H1 (cell line): Measurements from ENCODE around the gene RHBDD2. TPM values are rescaled to one million over a fixed set of nuclear protein-coding genes. Genes with fewer than 3 reads are reported as not detected.
"Not testable (repeated sequence)": the region's sequence is repeated elsewhere in the genome, so short reads cannot be mapped to it uniquely, and the experiment has no call there.

Experiments used
- CTCF ChIA-PET: fragments of 300-600 bp; sonication (Branson Sonifier 250); formaldehyde crosslinking; loops from one replicate; lab custom pipeline; 2021; ENCODE audit not compliant: partially characterized antibody; lab: Charles Lee
- POLR2A ChIA-PET: fragments of 300-600 bp; sonication (Branson Sonifier 250); formaldehyde crosslinking; loops from one replicate; lab custom pipeline; 2021; ENCODE audit warnings: inconsistent platforms; ENCODE audit not compliant: partially characterized antibody; lab: Charles Lee
- DNase-seq, 2 experiments: peaks; one replicate each; pipeline versions ENCODE4 v3.0.0 to v3.0.0-alpha.2; 2010 to 2022; ENCODE audit warnings: low spot score in 2 of 2, low read depth in 1 of 2, mixed read lengths in 1 of 2
- FAIRE-seq: peaks from 2 replicates; lab custom pipeline; 2011; peaks lifted over from hg19 to GRCh38; lab: Jason Lieb, UNC
- H2AFZ ChIP-seq: 2 replicates; pipeline ENCODE4 v1.8.1; 2012; ENCODE audit warnings: low read length, inconsistent platforms
- H2AK5ac ChIP-seq: 2 replicates; pipeline ENCODE4 v1.6.1; 2013; ENCODE audit warnings: low read depth, low read length
- H2BK120ac ChIP-seq: replicated peaks from 2 replicates; pipeline ENCODE3; 2013; ENCODE audit warnings: low read depth, low read length, inconsistent platforms
- H2BK12ac ChIP-seq: 2 replicates; pipeline ENCODE4 v1.6.1; 2013; ENCODE audit warnings: low read depth, low read length
- H2BK15ac ChIP-seq: 2 replicates; pipeline ENCODE4 v1.6.1; 2013; ENCODE audit warnings: low read length
- H2BK20ac ChIP-seq: 2 replicates; pipeline ENCODE4 v1.6.1; 2013; ENCODE audit warnings: low read length
- H2BK5ac ChIP-seq: 2 replicates; pipeline ENCODE4 v1.6.1; 2013; ENCODE audit warnings: low read depth, low read length
- H3K14ac ChIP-seq: 2 replicates; pipeline ENCODE4 v1.6.1; 2013; ENCODE audit warnings: inconsistent platforms; ENCODE audit not compliant: insufficient read length
- H3K18ac ChIP-seq: 2 replicates; pipeline ENCODE4 v1.6.1; 2013; ENCODE audit warnings: low read length; ENCODE audit errors: extremely low read depth
- H3K23ac ChIP-seq: 2 replicates; pipeline ENCODE4 v1.6.1; 2013; ENCODE audit warnings: inconsistent platforms; ENCODE audit not compliant: insufficient read length
- H3K23me2 ChIP-seq: 2 replicates; pipeline ENCODE4 v1.6.1; 2013; ENCODE audit warnings: low read depth, low read length
- H3K27ac ChIP-seq: 2 replicates; pipeline ENCODE4 v1.6.1; 2011; ENCODE audit warnings: low read depth, low read length, inconsistent platforms
- H3K27me3 ChIP-seq, 4 experiments: replicated peaks in 1 of 4; 1 replicate in 1 of 4; 2 replicates in 3 of 4; pipeline versions ENCODE4 v1.6.1 to v1.8.1; 2011 to 2013; ENCODE audit warnings: low read length in 3 of 4, mild to moderate bottlenecking in 3 of 4, inconsistent platforms in 2 of 4, mixed read lengths in 2 of 4, moderate library complexity in 1 of 4; ENCODE audit not compliant: control insufficient read depth in 3 of 4, insufficient read depth in 3 of 4; ENCODE audit errors: extremely low read depth in 1 of 4
- H3K36me3 ChIP-seq, 4 experiments: 2 replicates each; pipeline versions ENCODE4 v1.6.1 to v1.8.1; 2011 to 2013; ENCODE audit warnings: mild to moderate bottlenecking in 4 of 4, low read length in 3 of 4, moderate library complexity in 2 of 4, control low read depth in 1 of 4, inconsistent platforms in 1 of 4; ENCODE audit not compliant: insufficient read depth in 4 of 4, control insufficient read depth in 2 of 4
- H3K4ac ChIP-seq: replicated peaks from 2 replicates; pipeline ENCODE3; 2013; ENCODE audit warnings: low read length, low read depth, mixed read lengths, inconsistent platforms; ENCODE audit not compliant: insufficient read length
- H3K4me1 ChIP-seq, 4 experiments: replicated peaks in 1 of 4; 1 replicate in 1 of 4; 2 replicates in 3 of 4; pipeline versions ENCODE4 v1.6.1 to v1.8.1; 2011 to 2013; ENCODE audit warnings: low read length in 3 of 4, inconsistent platforms in 2 of 4, mixed read lengths in 1 of 4; ENCODE audit not compliant: insufficient read depth in 4 of 4, control insufficient read depth in 3 of 4
- H3K4me2 ChIP-seq, 2 experiments: 2 replicates each; pipeline versions ENCODE4 v1.6.1 to v1.8.1; 2011 to 2013; ENCODE audit warnings: low read depth in 2 of 2, low read length in 2 of 2, control low read depth in 1 of 2, inconsistent platforms in 1 of 2, mild to moderate bottlenecking in 1 of 2; ENCODE audit not compliant: insufficient read depth in 1 of 2
- H3K4me3 ChIP-seq, 4 experiments: fragments of 200-600, 300-600 bp in 1 of 4; sonication (generic), shearing (Covaris generic), sonication (Bioruptor Twin) in 1 of 4; 2 replicates each; pipeline versions ENCODE4 v1.5.1 to v1.8.1; 2011 to 2016; ENCODE audit warnings: low read length in 4 of 4, low read depth in 3 of 4, control low read depth in 2 of 4, inconsistent platforms in 2 of 4, mild to moderate bottlenecking in 2 of 4, mixed read lengths in 1 of 4, moderate library complexity in 1 of 4; ENCODE audit not compliant: insufficient read depth in 2 of 4; ENCODE audit errors: extremely low read depth in 1 of 4
- H3K56ac ChIP-seq: replicated peaks from 2 replicates; pipeline ENCODE3; 2013; ENCODE audit warnings: low read depth, mild to moderate bottlenecking, mixed read lengths, low read length, inconsistent platforms; ENCODE audit not compliant: insufficient read length
- H3K79me1 ChIP-seq: 2 replicates; pipeline ENCODE4 v1.6.1; 2013; ENCODE audit warnings: low read depth, low read length, control low read depth
- H3K79me2 ChIP-seq, 2 experiments: 2 replicates each; pipeline versions ENCODE4 v1.6.1 to v1.8.1; 2012 to 2013; ENCODE audit warnings: low read length in 2 of 2, mild to moderate bottlenecking in 2 of 2, inconsistent platforms in 1 of 2; ENCODE audit not compliant: insufficient read depth in 2 of 2, control insufficient read depth in 1 of 2
- H3K9ac ChIP-seq, 4 experiments: replicated peaks in 1 of 4; 1 replicate in 1 of 4; 2 replicates in 3 of 4; pipeline versions ENCODE4 v1.6.1 to v1.8.1; 2011 to 2013; ENCODE audit warnings: low read depth in 3 of 4, low read length in 3 of 4, control low read depth in 2 of 4, mild to moderate bottlenecking in 2 of 4, moderate library complexity in 2 of 4, inconsistent platforms in 1 of 4; ENCODE audit errors: extremely low read depth in 1 of 4
- H3K9me3 ChIP-seq, 2 experiments: 2 replicates each; pipeline versions ENCODE4 v1.6.1 to v1.8.1; 2012 to 2013; ENCODE audit warnings: mild to moderate bottlenecking in 2 of 2, moderate library complexity in 2 of 2, control low read depth in 1 of 2, inconsistent platforms in 1 of 2, low read depth in 1 of 2, low read length in 1 of 2, mixed read lengths in 1 of 2; ENCODE audit not compliant: insufficient read depth in 2 of 2
- H4K20me1 ChIP-seq, 2 experiments: replicated peaks in 1 of 2; 2 replicates each; pipeline versions ENCODE3 to v1.8.1; 2011 to 2013; ENCODE audit warnings: inconsistent platforms in 2 of 2, low read length in 2 of 2, mild to moderate bottlenecking in 1 of 2; ENCODE audit not compliant: insufficient read depth in 2 of 2, control insufficient read depth in 1 of 2
- H4K5ac ChIP-seq: 2 replicates; pipeline ENCODE4 v1.6.1; 2013; ENCODE audit warnings: low read length, low read depth, mixed read lengths, inconsistent platforms; ENCODE audit not compliant: insufficient read length
- H4K8ac ChIP-seq: 2 replicates; pipeline ENCODE4 v1.8.0; 2013; ENCODE audit warnings: mild to moderate bottlenecking, moderate library complexity, low read length, inconsistent platforms; ENCODE audit not compliant: insufficient read depth; ENCODE audit errors: extremely low read depth
- H4K91ac ChIP-seq: replicated peaks from 2 replicates; pipeline ENCODE3; 2013; ENCODE audit warnings: low read length, mixed read lengths, inconsistent platforms; ENCODE audit not compliant: insufficient read length
- WGBS, 2 experiments: shearing (Covaris generic) in 1 of 2; methylation state at CpG; one replicate each; pipeline versions ENCODE4 v1.1.6 to v1.1.7; 2013 to 2015; ENCODE audit warnings: low lambda C conversion rate in 2 of 2, mixed read lengths in 2 of 2, inconsistent platforms in 1 of 2, low coverage in 1 of 2, missing lambda C conversion rate in 1 of 2; ENCODE audit not compliant: insufficient replicate concordance in 2 of 2, insufficient coverage in 1 of 2, insufficient read length in 1 of 2; ENCODE audit errors: extremely low coverage in 1 of 2, missing lambda C conversion rate in 1 of 2; 5-methylcytosine and 5-hydroxymethylcytosine counted together
- polyA plus RNA-seq, 7 experiments: library from polyadenylated mRNA; depleted of rRNA in 3 of 7; stranded (reverse) in 5 of 7; unstranded in 2 of 7; fragments of >200 nt in 5 of 7; fragments of 200-250 nt in 2 of 7; gene quantifications; 1 replicate in 5 of 7; 2 replicates in 1 of 7; 4 replicates in 1 of 7; pipeline versions ENCODE4 v1.2.1 to v1.2.3, GENCODE V29; 2011 to 2013; ENCODE audit warnings: missing spikeins in 2 of 7, mixed read lengths in 2 of 7
- total RNA-seq: library from RNA; stranded (reverse); fragmentation: NEBNext Ultra II Directional; extraction: Animal tissue kit (Norgen Biotek cat#: 25700); gene quantifications from 2 replicates; pipeline ENCODE4 v1.2.1, GENCODE V29; 2021

Gene RHBDD2
- total and polyA plus RNA-seq, 2 of the 8 experiments (the other 6 are each of a cell fraction or from before 2014, with no cell fraction given) = 28.3 to 65.5 TPM

DNA sequence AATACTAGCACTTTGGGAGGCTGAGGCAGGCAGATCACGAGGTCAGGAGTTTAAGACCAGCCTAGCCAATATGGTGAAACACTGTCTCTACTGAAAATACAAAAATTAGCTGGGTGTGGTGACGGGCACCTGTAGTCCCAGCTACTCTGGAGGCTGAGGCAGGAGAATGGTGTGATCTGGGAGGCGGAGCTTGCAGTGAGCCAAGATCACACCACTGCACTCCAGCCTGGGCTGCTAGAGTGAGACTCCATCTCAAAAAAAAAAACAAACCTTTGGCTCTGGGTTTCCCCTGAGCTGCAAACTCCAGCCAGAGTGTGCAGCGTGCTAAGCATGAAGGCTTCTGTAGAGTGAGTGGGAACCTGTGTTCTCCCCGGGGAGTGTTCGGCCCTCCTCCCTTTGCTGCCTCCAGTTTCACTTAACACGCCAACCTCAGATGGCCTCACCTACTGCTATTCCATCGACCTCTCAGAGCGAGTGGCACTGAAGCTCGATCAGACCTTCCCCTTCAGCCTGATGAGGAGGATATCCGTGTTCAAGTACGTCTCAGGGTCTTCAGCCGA is 4.5 kb downstream of the RHBDD2 start:
- not testable (repeated sequence) for H3K14ac ChIP-seq, H3K4ac ChIP-seq, H2BK12ac ChIP-seq, H3K27ac ChIP-seq, H3K4me3 ChIP-seq, H3K18ac ChIP-seq, H3K9ac ChIP-seq, H2BK15ac ChIP-seq, H4K8ac ChIP-seq, H3K23ac ChIP-seq, H2BK5ac ChIP-seq, DNase-seq, H3K27me3 ChIP-seq, H3K4me1 ChIP-seq, H4K5ac ChIP-seq, H2AFZ ChIP-seq, H3K9me3 ChIP-seq, H3K4me2 ChIP-seq, H2AK5ac ChIP-seq, H3K56ac ChIP-seq, H2BK120ac ChIP-seq, H4K91ac ChIP-seq, H3K79me1 ChIP-seq, FAIRE-seq, H2BK20ac ChIP-seq
- H3K23me2 ChIP-seq = peaks cover 11% of the 10 kb centered on the region
- ChIA-PET CTCF (interaction anchor here (0.6 to 1.5 kb wide), 3 partner anchors 14 to 136 kb away, joined by 3 read pairs; no protein-coding TSS in a partner anchor), POLR2A (interaction anchor here (1.1 to 1.9 kb wide), 3 partner anchors 9 to 32 kb away, joined by 3 to 12 read pairs (median 3); partner anchors contain the start of gene POR)
- H3K79me2 ChIP-seq = peaks cover 0 to 15% of the 10 kb centered on the region in 2 experiments; a peak in 2 of 4 replicates
- H3K36me3 ChIP-seq = peaks cover 21 to 66% (median 48%) of the 10 kb centered on the region in 4 experiments
- H4K20me1 ChIP-seq = peaks cover 8 to 28% of the 10 kb centered on the region in 2 experiments
- WGBS, 2 experiments = 94% methylated on average over 13 of the region's 13 CpGs; no CpG with 5 or more reads in 1 of the 2 experiments
